NCI-H526 treated with DMSO at 0.1 percent for 48 hours (cell line): Measurements from ENCODE around the gene GRID2.
A peak's percentile ranks its signal among the peaks of the same experiment; 100 is the strongest.
"Not testable (repeated sequence)": the region's sequence is repeated elsewhere in the genome, so short reads cannot be mapped to it uniquely, and the experiment has no call there.

Source experiments
- DNase-seq: peaks from one replicate; lab custom pipeline; 2025; lab: John Stamatoyannopoulos, UW

GRID2 gene

DNA sequence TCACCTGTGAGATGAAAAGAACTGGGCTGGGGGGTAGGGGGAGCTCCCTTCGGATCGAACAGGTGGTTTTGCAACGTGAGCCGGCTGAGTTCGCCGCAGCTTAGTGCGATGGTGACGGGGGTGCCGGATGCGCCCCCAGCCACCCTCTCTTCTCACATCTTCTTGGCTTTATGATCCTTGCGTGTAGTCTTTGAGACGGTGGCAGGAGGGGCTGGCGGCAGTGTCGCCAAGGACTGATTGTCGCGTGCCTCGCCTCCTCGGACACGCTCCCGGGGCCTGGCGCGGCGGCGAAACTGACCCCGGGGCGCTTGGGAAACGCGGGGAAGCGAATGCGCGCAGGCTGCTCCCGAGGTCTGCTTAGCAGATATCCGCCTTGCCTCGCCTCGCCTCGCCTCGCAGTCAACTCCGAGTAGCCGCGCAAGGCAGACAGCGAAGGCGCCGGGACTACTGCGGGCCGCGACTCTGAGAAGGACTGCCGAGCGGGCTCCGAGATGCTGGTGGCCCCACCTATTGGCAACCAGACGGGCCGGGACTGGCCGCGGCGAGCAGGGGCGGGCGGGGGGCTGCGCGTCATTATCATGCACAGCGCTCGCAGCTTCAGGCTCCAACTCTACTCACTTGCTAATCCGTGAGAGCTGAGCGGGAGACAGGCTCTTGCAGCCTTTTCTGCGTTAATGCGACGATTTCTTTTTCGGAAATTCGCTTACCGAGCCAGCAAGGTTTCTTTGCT is 1.5 kb downstream of the GRID2 start:
- DNase-seq: peak; percentile 26

DNA sequence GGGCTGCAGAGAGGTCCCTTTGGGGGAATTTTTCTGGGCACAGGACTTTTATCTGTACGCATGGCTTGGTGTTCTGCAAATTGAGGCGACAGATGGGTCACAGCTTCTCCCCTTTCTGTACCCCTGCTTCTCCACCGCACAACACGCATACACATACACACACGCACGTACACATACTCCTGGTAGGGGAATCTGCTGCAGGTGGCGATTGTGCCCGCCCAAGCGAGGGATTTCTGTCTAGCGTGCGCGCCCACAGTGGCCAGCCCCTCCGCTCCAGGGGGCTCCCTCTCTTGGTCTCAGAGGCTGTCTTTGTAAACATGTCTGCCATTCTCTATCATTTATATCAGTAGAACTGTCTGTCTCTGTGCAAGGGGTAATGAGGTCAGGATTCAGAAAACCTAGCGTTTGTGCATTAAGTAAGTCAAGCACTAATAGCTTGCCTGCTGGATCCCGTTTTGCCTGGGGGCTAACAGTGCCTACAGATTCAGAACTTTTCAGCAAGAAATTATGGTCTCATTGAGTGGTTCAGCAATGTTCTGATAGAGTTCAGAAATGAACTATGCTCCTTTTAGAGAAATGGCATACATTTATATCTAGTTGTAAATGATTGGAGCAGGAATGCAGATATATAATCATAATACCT is 2.2 kb downstream of the GRID2 start:
- peak; percentile 16 for DNase-seq

DNA sequence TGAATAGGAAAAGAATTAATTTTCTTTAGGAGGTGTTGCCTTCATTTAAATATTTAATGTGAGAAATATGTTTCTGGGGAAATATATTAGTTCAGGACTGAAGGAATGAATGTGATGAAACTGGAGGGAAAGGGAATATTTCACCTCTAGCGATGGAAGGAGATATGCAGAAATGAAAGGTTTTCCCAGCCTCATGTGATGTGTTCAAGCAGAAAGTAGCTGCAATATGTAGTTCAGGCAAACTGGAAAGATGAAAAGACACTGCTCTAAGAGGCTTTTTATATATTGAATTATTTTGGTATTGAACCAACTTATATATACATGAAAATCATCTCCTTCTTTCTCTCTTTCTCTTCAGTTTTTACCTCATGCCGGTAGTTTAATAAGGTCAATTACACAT is 3.4 kb downstream of the GRID2 start:
- DNase-seq: no peak

DNA sequence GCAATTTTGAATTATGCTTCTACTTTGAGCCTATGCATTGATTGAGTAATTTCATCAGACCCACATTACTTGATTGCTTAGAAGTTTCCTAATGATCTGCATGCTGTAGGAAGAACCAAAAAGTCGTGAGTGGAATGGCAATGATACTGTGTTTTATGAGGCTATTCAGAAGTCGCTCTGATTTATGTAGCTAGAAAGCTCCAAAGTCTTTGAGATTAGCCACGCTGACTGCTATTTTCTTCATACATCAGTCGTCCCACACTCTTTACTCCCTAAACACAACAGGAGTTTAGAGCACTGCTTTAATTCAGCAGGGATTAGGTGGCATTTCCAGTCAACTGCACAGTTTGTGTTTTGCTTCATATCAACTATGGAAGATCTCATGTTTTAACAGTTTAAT is 4.1 kb downstream of the GRID2 start:
- DNase-seq: no peak

DNA sequence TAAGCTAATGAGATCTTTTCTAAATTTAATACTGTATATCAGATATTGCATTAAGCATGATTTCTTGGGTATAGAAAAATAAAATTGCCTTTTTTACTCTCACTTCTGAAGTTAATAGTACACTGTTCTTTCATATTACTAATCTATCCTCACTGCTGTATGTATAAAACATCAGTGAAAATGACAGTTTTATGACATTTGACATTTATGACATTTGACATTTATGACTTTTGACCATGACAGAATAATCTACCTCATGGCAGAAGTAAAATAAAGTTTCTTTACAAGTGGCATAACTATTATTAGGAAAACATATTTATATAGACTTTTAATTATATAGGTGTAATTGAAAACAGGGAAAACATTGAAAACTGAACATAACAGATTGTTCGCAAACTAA is 13.3 kb downstream of the GRID2 start:
- no peak for DNase-seq

DNA sequence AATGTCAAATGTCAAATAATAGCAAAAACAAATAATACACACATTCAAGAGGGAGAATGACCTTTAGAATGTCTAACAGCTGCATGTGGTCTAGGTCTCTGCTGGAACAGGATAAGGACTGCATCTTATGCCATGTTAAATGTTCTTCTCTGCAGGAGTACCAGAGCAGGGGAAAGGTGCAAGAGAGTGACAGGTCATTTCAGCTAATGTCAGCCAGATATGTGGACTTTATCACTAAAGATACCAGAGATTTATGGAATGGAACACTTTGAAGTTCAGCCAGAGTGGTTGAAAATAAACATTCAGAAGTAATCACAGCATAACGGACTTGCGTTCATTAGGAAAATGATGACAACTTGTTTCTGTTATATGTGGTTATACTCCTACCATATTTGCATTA is 24.3 kb downstream of the GRID2 start:
- no peak for DNase-seq

DNA sequence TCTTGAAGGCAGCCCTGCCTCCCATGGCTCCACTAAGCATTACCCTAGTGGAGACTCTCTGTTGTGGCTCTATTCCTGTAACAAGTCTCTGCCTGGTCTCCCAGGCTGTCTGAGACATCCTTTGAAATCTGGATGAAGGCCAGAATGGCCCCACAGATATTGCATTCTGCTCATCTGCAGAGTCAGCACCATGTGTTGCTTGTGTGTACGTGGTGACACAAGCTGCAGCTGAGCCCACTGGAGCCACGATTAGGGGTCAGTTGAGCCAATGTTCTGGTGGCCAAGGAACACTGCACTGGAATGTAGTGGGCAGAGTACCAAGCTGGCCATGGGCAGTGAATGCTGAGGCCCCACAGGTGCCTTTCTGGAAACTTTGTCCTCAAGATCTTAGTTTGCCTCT is 29.2 kb downstream of the GRID2 start:
- no peak for DNase-seq

DNA sequence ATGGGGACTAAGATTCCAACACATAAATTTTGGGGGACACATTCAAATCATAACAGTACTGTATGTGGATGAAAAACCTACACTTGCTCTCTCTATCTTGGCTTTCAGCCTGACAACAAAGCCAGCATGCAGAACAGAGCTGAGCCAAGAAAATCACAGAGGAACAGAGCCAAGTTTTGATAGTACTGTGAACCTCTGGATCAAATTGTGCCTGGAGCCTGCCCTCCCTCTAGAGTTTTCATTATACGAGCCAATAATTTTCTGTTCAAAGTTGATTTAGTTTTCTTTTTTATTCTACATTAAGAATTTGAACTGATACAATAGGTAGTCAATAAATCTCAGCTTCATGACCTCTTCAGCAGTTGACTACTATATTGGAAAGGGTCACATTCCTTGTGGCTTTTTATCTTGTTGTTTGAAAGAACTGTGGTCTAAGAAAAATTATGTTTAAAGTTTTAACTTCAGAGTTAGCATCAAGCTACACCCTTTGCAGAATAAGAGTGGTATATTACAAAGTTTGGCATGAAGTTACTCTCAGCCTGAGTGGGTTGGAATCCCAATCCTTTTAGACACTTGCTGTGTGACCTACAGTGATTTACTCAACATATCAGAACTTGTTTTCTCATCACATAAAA is 31.1 kb downstream of the GRID2 start:
- DNase-seq: no peak

DNA sequence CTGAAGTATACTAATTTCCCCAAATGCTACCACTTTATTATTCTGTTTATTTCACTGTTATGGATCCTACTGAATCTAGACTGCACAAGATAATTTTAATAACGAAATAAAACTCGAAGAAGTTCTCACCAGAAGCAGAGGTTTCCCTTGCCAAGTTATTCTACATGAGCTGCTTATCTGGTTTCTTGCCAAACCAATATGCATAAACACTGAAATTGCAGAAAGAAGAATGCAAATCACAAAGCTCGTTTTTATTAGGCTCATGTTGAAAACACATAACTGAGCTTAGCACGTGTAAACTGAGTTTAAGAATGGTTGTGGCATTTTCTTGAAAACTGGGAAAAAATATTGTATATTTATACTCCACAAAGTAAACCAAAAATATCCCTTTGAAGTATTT is 35.9 kb downstream of the GRID2 start:
- no peak for DNase-seq

DNA sequence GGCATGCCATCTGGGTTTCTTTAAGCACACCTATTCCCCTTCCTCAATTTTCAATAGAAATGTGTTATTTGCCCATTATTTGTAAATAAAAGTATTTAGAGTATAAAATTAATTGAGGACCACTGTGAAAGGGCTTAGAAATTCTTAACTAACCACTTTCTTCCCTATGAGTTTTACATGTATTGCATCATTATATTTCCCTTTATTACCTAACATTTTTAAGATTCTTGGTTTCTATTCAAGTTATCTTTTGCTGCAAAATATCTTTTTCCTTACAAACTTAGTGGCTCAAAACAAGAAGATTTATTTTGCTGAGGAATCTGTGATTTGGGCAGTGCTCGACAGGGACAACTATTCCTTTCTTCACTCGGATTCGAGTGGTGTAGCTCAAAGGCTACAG is 40.5 kb downstream of the GRID2 start:
- no peak for DNase-seq

DNA sequence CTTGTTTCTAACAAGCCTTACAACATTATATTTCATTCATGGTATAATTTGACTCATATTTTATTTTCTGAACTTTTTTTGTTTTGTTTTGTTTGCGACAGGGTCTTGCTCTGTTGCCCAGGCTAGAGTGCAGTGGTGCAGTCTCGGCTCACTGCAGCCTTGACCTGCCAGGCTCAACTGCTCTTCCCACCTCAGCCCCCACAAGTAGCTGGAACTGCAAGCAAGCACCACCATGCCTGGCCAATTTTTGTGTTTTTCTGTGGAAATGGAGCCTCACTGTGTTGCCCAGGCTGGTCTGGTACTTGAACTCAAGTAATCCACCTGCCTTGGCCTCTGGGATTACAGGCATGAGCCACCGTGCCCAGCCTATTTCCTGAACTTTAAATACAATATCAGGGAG is 42.5 kb downstream of the GRID2 start:
- DNase-seq: no peak

DNA sequence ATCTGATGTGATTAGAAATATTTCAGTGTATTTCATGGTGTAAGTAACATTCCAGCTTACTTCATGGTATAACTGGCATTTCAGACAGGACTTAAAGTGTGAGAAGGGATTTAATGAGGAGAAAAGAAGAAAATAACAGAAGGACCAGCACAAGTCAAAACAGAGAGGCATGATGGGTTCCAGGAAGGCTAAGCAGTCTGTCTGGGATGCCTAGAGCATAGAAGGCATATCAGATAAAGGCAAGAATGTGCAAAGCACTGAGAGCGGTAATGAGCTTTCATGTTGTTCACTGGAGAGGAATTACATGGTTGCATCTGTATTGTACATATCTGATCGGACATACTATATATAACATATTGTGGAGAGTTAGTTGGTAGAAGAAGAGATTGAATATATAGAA is 54.2 kb downstream of the GRID2 start:
- DNase-seq: no peak

DNA sequence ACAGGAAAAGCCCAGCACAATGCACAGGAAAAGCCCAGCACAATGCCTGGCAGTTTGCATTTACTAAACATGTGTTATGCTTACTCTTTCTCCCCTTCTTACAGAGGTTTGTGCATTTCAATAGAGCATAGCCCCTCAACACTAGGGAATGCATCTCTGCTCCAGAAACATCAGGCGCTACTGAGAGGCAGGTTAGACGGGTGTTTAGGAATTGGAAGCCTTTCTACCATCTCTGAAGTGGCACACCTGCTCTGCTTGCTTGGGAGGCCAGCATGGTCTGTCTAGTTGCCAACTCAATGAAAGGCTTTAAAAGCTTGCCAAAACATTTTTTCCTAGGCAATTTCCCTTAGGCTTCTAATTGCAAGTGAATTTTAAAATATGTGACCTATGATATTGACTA is 55.7 kb downstream of the GRID2 start:
- DNase-seq: no peak

DNA sequence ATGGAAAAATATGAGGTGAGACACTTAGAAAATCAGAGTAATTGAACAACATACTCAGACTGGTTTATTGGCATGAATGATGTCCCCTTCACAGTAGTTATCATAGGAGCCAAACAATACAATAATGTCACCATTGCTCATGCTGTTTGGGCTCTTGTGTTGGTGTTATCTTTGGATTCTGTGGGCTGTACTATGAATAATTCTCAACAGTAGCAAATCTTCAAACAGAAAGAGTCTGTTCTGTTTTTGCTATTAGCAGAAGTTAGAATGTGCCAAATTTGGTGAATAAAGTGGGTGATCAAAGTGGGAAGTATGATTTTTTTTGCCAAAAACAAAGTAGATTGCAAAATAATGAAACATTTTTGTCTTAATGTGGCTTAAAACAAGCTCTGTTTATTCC is 58.3 kb downstream of the GRID2 start:
- DNase-seq: no peak

DNA sequence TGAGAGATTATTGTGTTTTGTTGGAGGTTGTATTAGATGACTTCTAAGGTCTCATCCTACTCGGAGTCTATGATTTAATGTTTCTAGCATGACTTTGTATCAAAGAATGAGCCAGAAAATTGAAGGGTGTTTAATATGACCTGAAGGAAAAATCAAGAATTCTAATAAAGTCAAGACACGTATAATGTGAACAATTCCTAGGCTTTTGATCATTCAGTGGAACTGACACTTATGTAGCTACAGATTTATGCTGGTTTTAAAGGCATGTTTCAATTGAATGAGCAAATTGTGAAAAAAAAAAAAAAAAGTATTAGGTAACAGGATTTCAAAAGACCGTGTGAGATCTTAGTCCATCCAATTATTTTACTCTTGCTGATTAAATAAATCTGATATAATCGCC is 64.9 kb downstream of the GRID2 start:
- no peak for DNase-seq

DNA sequence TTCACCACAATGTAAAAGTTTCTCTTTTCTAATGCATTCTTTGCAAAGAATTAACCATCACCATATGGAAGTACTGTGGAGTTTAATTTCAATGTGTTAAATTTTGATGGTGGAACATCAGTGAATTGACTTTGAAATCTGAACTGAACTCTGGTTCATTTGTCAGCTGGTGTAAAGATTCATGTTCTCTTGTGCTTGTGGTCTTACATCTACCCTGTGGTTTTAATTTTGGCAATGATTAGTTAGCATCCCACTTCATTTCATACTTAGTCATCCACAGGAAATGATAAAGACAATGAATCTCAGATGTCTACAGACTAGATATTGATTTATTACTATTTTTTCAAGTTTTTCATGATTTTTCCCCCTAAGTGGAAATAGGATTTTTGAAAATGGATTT is 77.8 kb downstream of the GRID2 start:
- DNase-seq: no peak

DNA sequence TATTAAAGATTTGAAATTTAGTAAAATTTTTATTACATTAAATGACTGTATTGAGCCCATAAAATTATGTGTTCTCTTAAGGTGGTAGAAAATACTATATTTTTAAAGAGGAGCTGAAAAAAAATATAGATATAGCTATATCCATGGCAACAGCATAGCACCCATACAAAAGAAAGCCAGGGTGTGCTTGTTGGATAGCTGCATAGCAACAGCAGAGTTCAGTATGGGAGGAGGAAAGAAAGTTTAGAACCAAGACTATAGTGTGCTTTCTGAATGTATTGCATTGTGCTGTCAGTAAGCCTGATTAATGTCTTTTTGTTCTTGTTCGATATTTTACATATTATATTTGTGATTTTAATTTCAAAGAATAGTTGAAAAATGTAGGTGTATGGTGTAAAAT is 78.4 kb downstream of the GRID2 start:
- no peak for DNase-seq

DNA sequence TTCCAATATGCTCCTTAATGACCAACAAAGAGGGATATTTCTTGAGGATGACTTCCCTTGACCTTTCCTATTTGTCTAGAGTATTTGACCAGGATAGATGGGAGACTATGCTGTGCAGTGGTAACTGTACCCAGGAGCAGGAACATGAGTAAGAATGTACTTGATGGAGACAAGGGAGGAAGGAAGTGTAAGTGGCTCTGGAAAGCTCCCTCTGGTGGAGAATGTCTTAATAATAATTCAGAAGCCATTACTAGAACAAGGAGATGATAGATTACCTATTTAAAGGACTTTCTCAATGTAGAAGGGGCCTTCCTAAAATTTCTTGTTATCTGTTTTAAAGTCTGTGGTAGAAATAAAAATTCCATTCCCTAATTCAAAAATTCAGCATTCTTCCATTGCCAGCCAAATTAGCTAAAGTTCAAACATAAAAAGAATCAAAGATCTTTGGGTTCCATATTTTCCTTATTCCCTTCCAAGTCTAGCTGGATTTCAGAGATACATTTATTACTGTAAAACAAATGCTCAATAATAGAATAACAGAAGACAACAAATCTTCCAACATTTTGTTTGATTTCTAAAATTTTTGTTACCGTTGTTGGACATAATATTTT is 83.8 kb downstream of the GRID2 start:
- DNase-seq: peak; percentile 12

DNA sequence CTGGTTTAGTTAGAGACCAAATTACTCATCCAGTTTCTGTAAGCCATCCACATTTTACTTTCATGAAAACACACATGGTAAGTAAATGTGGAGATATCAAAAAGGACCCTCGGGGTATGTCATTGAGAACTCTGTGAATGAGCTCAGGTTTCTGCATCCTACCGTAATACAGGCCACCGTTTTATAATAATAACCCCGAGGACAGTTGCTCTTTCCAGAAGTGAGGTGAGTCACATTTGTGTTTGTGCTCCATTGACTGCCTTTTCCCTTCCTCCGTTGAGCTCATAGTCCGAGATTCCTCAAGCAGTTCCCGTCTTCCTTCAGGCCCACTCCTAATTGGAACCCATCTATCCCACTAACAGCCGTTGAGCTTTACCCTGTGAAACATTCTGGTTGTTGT is 95.3 kb downstream of the GRID2 start:
- DNase-seq: no peak

DNA sequence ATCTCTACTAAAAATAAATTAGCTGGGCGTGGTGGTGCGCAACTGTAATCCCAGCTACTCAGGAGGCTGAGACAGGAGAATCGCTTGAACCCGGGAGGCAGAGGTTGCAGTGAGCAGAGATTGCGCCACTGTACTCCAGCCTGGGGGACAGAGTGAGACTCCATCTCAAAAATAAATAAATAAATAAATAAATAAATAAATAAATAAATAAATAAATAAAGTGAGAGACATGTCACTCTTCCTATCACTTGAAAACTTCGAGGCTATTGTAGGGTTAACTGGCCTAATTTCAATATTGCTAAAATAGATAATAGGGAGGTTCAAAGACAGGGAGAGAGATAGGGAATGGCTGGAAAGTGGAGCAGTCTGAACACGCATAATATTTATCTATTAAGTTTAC is 99.8 kb downstream of the GRID2 start:
- not testable (repeated sequence) for DNase-seq

DNA sequence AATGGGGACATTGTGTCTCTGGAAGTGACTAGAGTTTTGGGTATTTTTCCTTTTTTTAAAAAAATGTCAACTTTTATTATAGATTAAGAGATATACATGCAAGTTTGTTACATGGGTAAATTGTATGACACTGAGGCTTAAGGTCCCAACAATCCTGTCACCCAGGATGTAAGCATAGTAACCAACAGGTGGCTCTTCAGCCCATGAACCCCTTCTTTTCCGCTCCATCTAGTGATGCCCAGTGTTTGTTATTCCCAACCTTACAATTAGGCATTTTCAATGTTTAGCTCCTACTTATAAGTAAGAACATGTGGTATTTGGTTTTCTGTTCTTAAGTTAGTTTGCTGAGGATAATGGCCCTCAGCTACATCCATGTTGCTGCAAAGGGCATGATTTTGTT is 102.7 kb downstream of the GRID2 start:
- DNase-seq: no peak

DNA sequence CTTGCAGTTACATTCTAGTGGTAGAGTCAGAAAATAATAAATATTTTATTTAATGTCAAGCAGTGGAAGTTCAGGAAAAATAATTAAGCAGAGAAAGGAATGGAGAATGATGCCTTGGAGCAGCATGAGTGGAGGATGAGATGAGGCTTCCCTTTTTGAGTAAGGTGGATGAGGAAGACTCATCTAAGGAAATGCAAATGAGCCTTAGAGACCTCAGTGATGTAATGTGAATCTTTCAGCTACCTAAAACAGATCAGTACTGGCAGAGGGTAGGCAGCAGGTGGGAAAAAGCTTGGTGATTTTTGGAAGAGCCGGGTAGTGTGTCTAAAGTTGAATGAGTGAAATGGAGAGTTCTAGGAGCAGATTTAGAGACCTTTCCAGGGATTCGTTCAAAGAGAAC is 118.2 kb downstream of the GRID2 start:
- no peak for DNase-seq

DNA sequence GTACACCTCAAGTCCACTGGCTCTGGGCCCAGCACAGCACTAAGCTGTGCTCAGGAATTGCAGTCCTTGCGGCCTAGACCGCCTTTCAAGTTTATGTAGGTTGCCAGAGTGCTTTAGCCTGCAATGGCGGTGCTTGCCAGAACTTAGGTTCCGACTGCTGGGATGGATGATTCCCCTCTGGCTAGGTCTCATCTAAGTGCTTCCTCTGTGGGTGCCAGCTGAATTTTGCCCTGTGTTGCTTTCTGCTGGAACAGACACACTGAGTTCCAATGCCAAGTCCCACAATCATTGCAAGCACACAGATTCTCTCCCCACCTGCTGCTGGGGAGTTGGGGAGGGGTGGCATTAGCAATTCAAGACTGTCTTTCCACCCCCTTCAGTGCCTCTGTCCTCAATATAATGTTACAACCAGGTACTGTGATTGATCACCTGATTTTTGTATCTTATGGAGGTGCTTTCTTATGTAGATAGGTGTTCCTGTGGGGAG is 129.5 kb downstream of the GRID2 start:
- DNase-seq: no peak
